C1 segment of cervical spinal cord (tissue), 14 donors: ENCODE results near the gene MTM1.

Experiments
- DNase-seq, 14 donors: peaks; one replicate each; lab custom pipeline; 2025; lab: John Stamatoyannopoulos, UW

Gene MTM1

GRCh38 chrX:150568320-150569154, at the start of gene MTM1:
Gene MTM1, plus strand, starts transcription at chrX:150568621. Its CDS starts 23,994 bp downstream, at chrX:150592615.
- DNase-seq, result peak; percentile 59 to 93 (median 84)

- no peak for DNase-seq
Observed at GRCh38 chrX:150522494-150522893, 45.9 kb upstream of the MTM1 start.

- peak in 12 of 14 donors; percentile 23 to 82 (median 70) for DNase-seq
Observed at GRCh38 chrX:150525061-150525919, 43.1 kb upstream of the MTM1 start.

DNA sequence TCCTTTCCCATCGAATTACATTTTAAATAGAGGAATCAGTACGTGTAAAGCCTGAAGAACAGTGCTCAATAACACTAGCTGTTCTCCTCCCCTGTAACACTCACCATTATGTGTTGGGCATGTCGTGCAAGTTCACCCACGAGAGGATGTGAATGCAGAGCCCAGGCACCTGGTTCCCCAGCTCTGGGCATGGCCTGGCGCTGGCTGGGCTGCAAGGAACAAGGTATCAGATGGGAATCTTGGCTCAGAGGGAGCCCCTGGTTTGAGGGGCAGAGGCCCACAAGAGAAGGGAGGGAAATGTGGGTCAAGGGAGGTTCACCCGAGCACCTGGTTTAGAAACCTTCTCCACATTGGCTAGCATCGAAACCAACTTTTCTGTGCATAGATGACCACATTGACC, 41.7 kb upstream of the MTM1 start:
- DNase-seq, result no peak

GRCh38 chrX:150527108-150527507, 41.3 kb upstream of the MTM1 start:
- no peak for DNase-seq

- DNase-seq, result no peak
Observed at GRCh38 chrX:150529587-150529986, 38.8 kb upstream of the MTM1 start.

DNA sequence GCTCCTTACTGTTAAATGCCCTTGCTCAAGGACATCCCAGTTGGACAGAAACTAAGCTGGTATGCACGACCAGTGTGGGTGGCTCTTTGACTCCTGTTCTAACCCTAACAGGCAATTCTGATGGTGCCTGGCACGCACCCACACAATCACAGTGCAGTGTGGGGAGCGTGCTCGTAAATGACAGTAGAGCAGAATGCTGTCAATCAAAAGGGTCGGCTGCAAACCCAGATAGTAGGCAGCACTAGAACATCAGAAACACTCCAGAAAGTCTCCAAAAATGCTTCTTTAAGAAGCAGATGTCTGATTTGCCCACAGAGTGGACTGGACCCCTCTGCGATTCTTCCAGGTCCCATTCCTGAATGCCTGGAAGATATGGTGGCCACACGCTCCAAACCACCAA, 37.6 kb upstream of the MTM1 start:
- no peak for DNase-seq

DNA sequence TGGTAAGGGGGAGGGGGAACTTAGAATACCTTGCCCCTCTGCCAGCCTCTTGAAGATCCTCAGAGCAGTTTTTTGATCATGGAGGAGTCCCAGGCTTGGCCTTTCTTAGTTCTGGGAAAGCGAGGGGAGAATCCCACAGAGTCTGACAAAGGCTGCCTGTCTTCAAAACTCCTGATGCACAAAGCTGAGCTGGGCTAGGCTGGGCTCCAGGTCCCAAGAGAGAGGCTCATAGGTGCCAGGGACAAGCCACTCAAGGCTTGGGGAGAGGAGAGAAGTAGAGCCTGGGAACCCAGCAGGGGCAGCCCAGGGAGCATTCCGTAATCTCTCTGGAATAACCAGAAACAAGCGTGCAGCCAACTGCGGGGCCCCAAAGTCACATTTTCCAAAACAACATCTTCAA, 37.0 kb upstream of the MTM1 start:
- peak in 4 of 14 donors; percentile 2 to 44 (median 14) for DNase-seq

GRCh38 chrX:150533863-150534262, 34.6 kb upstream of the MTM1 start:
- no peak for DNase-seq

DNA sequence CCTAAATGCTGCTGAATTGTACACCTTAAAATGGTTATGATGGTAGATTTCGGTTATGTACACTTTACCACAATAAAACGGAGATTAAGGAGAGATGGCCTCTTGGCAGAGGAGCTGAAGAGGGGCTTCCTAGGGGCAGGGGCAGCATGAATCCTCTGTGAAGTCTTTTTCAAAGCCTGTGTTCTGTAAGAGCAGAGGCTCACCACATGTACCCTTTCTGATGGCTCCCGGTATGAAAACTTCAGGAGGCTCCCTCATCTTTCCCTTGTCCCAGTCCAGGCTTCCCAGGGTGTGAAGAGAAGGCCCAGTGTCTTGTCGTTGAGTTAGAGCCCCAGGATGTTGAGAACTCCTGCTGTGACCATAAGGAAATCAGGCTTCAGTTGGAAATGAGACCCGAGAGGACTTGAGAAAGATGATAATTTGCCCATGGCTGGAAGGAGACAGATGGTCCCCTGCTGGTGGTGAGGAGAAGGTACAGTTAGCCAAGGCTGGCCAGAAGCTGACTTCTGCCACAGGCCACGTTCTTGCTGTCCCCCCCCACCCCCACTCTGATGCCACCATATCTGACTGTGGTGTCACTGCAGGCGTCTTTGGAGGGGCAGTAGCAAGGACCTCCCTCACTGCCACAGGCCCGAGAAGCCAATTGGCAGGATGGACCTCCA, 31.8 kb upstream of the MTM1 start:
- DNase-seq, result no peak

GRCh38 chrX:150537851-150538250, 30.6 kb upstream of the MTM1 start:
- no peak for DNase-seq

GRCh38 chrX:150540965-150541364, 27.5 kb upstream of the MTM1 start:
- no peak for DNase-seq

- DNase-seq, result no peak
Observed at GRCh38 chrX:150542846-150543229, 25.6 kb upstream of the MTM1 start.

DNA sequence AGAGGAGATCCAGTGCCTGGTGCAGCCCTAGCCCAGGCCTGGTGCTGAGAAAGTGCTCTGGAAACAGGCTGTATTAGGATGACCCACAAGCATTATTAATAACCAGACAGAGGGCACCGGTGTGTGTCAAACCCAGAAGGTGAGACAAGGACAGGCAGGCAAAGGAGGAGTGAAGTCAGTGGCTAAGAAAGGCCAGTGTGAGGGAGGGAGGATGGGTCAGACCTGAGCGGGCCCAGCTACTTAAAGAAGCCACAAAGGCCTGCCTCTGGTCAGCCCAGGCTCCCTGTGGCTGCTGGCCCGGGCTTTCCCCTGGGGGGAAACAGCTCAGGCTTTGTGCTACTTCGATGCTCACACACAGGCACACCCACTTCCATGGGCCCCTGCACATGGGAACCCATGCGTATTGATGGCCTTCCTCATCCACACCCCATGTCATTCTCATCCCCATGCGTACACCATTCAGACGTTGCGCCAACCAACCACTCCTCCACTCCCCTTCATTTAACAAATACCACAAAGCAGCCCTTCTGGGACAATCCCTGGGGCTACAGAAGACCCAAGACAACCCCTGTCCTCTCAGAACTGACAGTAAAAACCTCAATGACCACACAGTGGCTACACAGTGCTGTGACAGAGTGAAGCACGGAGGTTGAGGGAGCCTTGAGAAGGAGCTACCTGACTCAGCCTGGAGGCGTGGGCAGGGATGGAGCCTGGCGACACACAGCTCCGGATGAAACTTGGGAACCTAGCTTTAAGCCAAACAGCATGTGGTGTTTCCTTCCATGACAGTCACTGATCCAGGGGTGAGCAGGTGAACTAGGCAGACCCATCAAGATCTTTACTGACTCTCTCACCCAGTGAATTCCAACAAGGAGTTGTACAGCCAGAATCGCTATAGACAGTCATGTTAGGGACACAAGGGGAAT, 24.9 kb upstream of the MTM1 start:
- no peak for DNase-seq

GRCh38 chrX:150544222-150544787, 24.1 kb upstream of the MTM1 start:
- DNase-seq, result peak in 1 of 14 donors; percentile 0

DNA sequence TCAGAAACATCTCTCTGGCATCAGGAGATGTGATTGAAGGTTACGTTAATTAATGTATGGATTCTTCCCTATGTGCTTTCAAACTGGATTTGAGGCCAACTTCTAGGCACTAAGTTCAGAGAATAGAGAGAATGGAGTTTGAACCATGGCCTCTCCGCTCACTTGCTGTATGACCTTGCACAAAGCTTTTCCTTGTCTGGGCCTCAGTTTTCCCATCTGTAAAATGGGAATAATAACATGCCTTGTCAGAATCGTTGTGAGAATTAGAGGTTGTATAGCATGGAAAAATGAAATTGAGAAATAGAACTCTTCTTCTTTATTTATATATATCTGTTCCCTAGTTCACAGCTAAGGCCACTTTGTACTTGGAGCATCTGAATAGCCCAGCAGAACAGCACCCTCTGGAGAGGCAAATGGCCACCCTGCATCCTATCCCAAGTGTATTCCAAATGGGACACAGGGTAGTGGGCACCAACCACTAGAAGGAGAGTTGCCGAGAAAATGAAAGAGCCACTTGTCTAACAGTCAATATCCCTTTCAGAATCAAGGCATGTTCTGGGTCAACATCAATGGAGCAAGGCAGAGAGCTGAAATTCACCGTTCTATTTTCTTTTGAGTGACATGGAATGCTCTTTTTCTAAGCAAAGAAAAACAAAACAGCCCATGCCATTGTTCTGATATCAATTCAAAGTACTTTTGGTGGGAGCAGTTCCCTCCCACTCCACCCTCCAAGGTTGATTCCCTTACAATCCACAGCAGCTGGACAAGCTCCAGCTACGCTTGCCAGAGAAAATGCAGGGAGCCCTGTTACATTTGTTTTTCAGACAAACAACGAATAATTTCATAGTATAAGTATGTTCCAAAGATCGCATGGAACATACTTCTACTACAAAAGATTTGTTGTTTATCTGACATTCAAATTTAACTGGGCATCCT, 23.3 kb upstream of the MTM1 start:
- DNase-seq, result peak in 1 of 14 donors; percentile 14

DNA sequence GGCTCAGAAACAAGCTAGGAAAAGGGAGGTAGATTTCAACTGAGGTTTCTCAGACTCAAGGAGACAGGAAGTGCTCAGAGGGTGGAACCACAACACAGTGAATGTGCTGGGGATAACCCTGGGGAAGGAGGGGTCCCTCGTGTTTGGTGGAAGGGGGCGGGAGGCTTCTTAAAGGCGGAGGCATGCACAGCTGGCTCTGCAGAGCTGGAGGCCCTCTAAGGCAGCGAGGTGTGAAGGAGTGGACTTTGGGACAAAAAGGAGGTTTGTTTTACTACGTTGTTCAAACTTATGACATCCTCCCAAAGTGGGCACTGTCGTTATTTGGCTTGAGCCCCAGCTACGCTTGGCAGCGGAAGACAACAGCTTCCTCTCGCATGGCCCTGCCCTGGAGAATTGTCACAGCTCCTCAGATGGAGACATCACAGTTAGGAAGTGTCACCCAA, 21.7 kb upstream of the MTM1 start:
- DNase-seq, result peak in 2 of 14 donors; percentile 7 to 22

- peak in 13 of 14 donors; percentile 22 to 86 (median 67) for DNase-seq
Observed at GRCh38 chrX:150547375-150548115, 20.9 kb upstream of the MTM1 start.

- no peak for DNase-seq
Observed at GRCh38 chrX:150548251-150548650, 20.2 kb upstream of the MTM1 start.
